Measurements from ENCODE around the gene CHAC1.
"Not testable (repeated sequence)": the region's sequence is repeated elsewhere in the genome, so short reads cannot be mapped to it uniquely, and the experiment has no call there.

The CHAC1 gene

GRCh38 chr15:40951764-40952163 is 1.5 kb upstream of the CHAC1 start:
- H2AFZ ChIP-seq (ENCODE audit: low read length) = no peak overlapping the region
- H3K9me3 ChIP-seq (ENCODE audit: insufficient read depth, low read depth, low read length) = no peaks in the 10 kb centered on the region
- H3K9ac ChIP-seq (ENCODE audit: low read depth, low read length, poor library complexity, severe bottlenecking) = no peak overlapping the region
- H3K27me3 ChIP-seq (ENCODE audit: insufficient read depth, low read length, poor library complexity, severe bottlenecking) = no peaks in the 10 kb centered on the region
- no peaks in the 10 kb centered on the region for H3F3A ChIP-seq (ENCODE audit: low read depth)
- no peak for TF ChIP-seq CTCF (conservative IDR thresholded peaks at IDR 0.05; ENCODE audit: low read length)
- no peak for TF ChIP-seq EZH2phosphoT487 (IDR thresholded peaks at IDR 0.05; ENCODE audit: borderline replicate concordance)
- no peaks in the 10 kb centered on the region for H3K36me3 ChIP-seq (ENCODE audit: insufficient read depth, low read length)
- no peaks in the 10 kb centered on the region for H3K4me1 ChIP-seq (ENCODE audit: insufficient read depth, low read length, poor library complexity, severe bottlenecking)
- H4K20me1 ChIP-seq (ENCODE audit: insufficient read depth, low read length, poor library complexity, severe bottlenecking) = no peaks in the 10 kb centered on the region
- H3K79me2 ChIP-seq (ENCODE audit: insufficient read depth, low read length) = no peaks in the 10 kb centered on the region
- no peak overlapping the region for H3K4me2 ChIP-seq (ENCODE audit: low read depth, low read length, poor library complexity, severe bottlenecking)
- no peaks in the 10 kb centered on the region for H3K9me2 ChIP-seq (replicated peaks; ENCODE audit: low read depth, low read length)
- H3K4me3 ChIP-seq (ENCODE audit: low read length, poor library complexity, severe bottlenecking) = no peak overlapping the region

GRCh38 chr15:40952301-40952900 is 870 bp upstream of the CHAC1 start:
- Histone ChIP-seq H3K79me2 (ENCODE audit: insufficient read depth, low read length) (no peaks in the 10 kb centered on the region), H3K27me3 (ENCODE audit: insufficient read depth, low read length, poor library complexity, severe bottlenecking) (no peaks in the 10 kb centered on the region), H3K4me2 (ENCODE audit: low read depth, low read length, poor library complexity, severe bottlenecking) (no peak overlapping the region), H3K36me3 (ENCODE audit: insufficient read depth, low read length) (no peaks in the 10 kb centered on the region), H3K9me2 (replicated peaks; ENCODE audit: low read depth, low read length) (no peaks in the 10 kb centered on the region), H4K20me1 (ENCODE audit: insufficient read depth, low read length, poor library complexity, severe bottlenecking) (no peaks in the 10 kb centered on the region), H3K9ac (ENCODE audit: low read depth, low read length, poor library complexity, severe bottlenecking) (no peak overlapping the region), H3K4me3 (ENCODE audit: low read length, poor library complexity, severe bottlenecking) (no peak overlapping the region), H3K4me1 (ENCODE audit: insufficient read depth, low read length, poor library complexity, severe bottlenecking) (no peaks in the 10 kb centered on the region), H3F3A (ENCODE audit: low read depth) (no peaks in the 10 kb centered on the region), H2AFZ (ENCODE audit: low read length) (no peak overlapping the region; the same call in 1 of the 2 replicates), H3K9me3 (ENCODE audit: insufficient read depth, low read depth, low read length) (no peaks in the 10 kb centered on the region)
- TF ChIP-seq EZH2phosphoT487 (IDR thresholded peaks at IDR 0.05; ENCODE audit: borderline replicate concordance) (no peak), CTCF (conservative IDR thresholded peaks at IDR 0.05; ENCODE audit: low read length) (no peak)

GRCh38 chr15:40953713-40954074 is 423 bp downstream of the CHAC1 start:
- Histone ChIP-seq H3K79me2 (ENCODE audit: insufficient read depth, low read length) (no peaks in the 10 kb centered on the region), H3K9me3 (ENCODE audit: insufficient read depth, low read depth, low read length) (no peaks in the 10 kb centered on the region), H3F3A (ENCODE audit: low read depth) (no peaks in the 10 kb centered on the region), H3K27me3 (ENCODE audit: insufficient read depth, low read length, poor library complexity, severe bottlenecking) (no peaks in the 10 kb centered on the region), H3K9me2 (replicated peaks; ENCODE audit: low read depth, low read length) (no peaks in the 10 kb centered on the region), H3K36me3 (ENCODE audit: insufficient read depth, low read length) (no peaks in the 10 kb centered on the region), H3K9ac (ENCODE audit: low read depth, low read length, poor library complexity, severe bottlenecking) (no peak overlapping the region), H3K4me2 (ENCODE audit: low read depth, low read length, poor library complexity, severe bottlenecking) (no peak overlapping the region), H4K20me1 (ENCODE audit: insufficient read depth, low read length, poor library complexity, severe bottlenecking) (no peaks in the 10 kb centered on the region), H2AFZ (ENCODE audit: low read length) (no peak overlapping the region), H3K4me1 (ENCODE audit: insufficient read depth, low read length, poor library complexity, severe bottlenecking) (no peaks in the 10 kb centered on the region), H3K4me3 (ENCODE audit: low read length, poor library complexity, severe bottlenecking) (no peak overlapping the region)
- TF ChIP-seq EZH2phosphoT487 (IDR thresholded peaks at IDR 0.05; ENCODE audit: borderline replicate concordance) = no peak
- no peak for TF ChIP-seq CTCF (conservative IDR thresholded peaks at IDR 0.05; ENCODE audit: low read length)

- H3K4me2 ChIP-seq (ENCODE audit: low read depth, low read length, poor library complexity, severe bottlenecking); H3K4me3 ChIP-seq (ENCODE audit: low read length, poor library complexity, severe bottlenecking); H3K9ac ChIP-seq (ENCODE audit: low read depth, low read length, poor library complexity, severe bottlenecking): not testable (repeated sequence)
Observed at GRCh38 chr15:40954158-40954848, 1.0 kb downstream of the CHAC1 start.

More at GRCh38 chr15:40954158-40954848, 1.0 kb downstream of the CHAC1 start:
- not testable (repeated sequence) for H3K9me3 ChIP-seq (ENCODE audit: insufficient read depth, low read depth, low read length); H3K4me1 ChIP-seq (ENCODE audit: insufficient read depth, low read length, poor library complexity, severe bottlenecking); H4K20me1 ChIP-seq (ENCODE audit: insufficient read depth, low read length, poor library complexity, severe bottlenecking); H3K79me2 ChIP-seq (ENCODE audit: insufficient read depth, low read length); H2AFZ ChIP-seq (ENCODE audit: low read length); H3K9me2 ChIP-seq (replicated peaks; ENCODE audit: low read depth, low read length); H3K27me3 ChIP-seq (ENCODE audit: insufficient read depth, low read length, poor library complexity, severe bottlenecking); H3K36me3 ChIP-seq (ENCODE audit: insufficient read depth, low read length); H3F3A ChIP-seq (ENCODE audit: low read depth)
